GM18519 (cell line): Measurements from ENCODE around the gene PPP1CA.
"Not testable (repeated sequence)": the region's sequence is repeated elsewhere in the genome, so short reads cannot be mapped to it uniquely, and the experiment has no call there.

ENCODE experiments used
- ATAC-seq: cut with Tn5 transposase; IDR thresholded peaks from one replicate; pipeline ENCODE4 v1.9.1; 2021; ENCODE audit warnings: mild to moderate bottlenecking, moderate library complexity; ENCODE audit not compliant: unreplicated experiment, low FRiP score

PPP1CA gene

DNA sequence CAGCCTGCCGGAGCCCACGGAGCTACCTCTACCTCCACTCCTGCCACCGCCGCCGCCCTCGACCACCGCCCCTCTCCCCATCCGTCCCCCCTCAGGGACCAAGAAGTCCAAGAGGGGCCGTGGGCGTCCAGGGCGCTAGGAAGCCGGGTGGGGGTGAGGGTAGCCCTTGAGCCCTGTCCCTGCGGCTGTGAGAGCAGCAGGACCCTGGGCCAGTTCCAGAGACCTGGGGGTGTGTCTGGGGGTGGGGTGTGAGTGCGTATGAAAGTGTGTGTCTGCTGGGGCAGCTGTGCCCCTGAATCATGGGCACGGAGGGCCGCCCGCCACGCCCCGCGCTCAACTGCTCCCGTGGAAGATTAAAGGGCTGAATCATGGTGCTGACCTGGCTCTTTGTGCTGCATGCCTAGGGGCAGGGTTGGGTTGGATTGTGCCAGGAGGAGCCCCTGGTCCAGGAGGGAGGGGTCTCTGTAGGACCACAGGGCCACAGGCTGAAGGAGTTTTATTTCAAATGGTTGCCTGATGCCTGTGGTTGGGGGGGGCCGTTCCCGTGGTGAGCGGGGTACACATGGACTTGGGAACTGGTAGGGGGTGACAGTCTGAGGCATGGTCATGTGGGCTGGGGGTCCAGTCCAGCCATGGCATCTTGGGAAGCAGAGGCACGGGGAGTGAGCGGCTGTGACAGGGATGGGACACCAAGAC is 33.5 kb upstream of the PPP1CA start:
- no peak for ATAC-seq

DNA sequence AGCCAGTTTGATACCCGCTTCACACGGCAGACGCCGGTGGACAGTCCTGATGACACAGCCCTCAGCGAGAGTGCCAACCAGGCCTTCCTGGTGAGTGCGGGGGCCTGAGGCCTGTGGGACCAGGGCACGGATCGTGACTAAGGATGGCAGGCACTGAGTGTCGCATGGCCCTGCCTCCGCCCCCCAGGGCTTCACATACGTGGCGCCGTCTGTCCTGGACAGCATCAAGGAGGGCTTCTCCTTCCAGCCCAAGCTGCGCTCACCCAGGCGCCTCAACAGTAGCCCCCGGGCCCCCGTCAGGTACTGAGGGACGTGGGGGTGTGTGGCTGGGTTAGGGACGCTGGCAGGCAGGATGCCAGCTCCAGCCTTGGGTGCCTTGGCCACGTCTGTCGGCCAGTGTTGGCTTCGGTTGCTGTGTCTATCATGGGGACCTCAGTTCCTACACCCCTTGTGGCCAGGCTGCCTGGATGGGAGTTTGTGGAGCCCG is 32.8 kb upstream of the PPP1CA start:
- no peak for ATAC-seq

DNA sequence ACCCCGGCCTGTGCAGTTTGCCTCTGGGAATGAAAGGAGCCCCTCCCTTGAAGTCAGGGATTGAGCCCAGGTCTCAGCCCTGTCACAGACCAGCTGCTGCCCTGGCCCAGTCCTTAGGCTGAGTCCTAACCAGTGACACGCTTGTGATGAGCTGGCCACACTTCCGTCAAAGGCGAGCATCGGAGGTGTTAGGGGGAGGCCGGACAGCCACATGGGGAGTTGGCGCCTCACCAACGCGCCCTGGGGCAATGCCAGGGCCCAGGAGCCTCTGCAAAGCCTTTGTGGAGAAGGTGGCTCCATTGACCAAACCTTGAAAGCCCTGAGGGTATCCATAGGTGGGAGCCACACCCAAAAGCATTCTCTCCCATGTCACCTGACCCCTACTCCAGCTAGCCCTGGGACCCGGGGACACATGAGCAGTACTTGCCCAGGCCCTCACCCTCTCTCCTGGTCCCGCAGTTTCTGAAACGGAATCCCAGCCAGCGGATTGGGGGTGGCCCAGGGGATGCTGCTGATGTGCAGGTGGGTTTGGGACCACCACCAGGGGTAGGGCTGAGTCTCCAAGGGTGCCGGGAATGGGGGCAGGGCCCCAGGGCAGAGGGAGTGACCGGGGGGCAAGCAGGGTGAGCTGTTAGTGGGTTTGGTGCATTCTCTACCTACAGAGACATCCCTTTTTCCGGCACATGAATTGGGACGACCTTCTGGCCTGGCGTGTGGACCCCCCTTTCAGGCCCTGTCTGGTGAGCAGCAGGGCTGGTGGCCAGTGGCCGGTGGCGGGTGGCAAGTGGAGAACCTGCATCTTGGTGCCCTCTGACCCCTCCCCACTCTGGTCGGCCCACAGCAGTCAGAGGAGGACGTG is 32.1 kb upstream of the PPP1CA start:
- ATAC-seq = no peak

DNA sequence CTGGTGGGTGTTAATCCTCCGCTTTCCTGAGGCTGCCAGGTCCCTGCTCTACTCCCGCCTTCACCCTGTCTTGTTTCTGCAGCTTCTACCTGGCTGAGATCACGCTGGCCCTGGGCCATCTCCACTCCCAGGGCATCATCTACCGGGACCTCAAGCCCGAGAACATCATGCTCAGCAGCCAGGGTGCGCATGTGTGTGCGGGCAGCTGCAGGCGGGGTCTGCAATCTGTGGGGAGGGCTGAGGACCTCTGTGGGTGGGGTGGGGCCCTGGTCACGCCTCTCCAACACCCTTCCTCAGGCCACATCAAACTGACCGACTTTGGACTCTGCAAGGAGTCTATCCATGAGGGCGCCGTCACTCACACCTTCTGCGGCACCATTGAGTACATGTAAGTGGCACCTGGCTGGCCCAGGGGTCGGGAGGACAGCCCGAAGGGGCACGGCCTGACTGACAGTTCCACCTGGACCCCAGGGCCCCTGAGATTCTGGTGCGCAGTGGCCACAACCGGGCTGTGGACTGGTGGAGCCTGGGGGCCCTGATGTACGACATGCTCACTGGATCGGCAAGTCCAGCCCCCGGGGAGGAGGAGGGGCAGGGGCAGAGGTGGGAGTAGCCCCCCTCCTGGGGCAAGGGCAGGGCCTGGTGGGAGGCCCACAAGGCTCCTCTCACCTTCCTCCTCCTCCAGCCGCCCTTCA is 31.1 kb upstream of the PPP1CA start:
- no peak for ATAC-seq

DNA sequence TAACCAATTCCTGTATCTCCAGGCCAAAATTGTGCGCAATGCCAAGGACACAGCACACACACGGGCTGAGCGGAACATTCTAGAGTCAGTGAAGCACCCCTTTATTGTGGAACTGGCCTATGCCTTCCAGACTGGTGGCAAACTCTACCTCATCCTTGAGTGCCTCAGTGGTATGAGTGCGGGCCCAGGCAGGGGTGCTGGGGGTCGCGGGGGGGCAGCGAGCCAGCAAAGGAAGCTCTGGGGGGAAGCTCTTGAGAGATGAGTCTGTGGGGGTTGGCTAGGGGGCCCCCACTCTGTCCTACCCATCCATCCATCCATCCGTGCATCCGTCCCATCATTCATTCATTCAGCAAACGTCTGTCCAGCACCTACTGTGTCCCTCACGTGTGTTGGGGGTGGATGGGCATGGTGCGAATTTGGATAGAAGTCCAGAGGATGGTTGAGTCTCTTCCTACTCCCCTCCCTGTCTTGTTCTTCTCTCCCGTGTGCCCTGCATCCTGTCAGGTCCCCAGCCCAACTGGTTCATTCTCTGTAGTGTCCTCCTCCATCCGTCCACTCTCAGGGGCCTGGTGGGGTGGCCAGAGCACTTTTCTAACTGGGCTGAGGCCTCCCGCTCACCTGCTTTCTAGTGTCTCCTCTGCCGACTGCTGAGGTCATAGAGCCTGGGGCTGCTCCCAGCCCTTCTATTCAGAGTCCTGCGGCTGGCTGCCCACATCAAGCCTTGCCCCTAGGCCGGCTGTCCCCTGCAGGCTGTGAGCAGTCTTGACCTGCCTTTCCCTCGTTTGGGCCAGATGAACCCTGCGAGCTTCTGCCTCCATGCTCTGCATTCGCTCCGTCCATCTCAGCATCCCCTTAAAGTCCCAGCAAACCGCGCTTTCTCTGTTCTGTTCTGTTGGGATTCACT is 29.9 kb upstream of the PPP1CA start:
- ATAC-seq = no peak

DNA sequence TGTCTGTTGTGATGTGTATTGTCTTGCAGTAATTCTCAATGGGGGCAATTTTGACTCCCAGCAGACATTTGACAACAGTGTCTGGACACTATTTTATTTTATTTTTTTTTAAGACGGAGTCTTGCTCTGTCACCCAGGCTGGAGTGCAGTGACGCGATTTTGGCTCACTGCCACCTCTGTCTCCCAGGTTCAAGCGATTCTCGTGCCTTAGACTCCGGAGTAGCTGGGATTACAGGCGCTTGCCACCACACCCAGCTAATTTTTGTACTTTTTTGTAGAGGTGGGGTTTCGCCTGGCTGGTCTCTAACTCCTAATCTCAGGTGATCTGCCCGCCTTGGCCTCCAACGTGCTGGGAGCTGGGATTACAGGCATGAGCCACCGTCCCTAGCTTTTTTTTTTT is 28.1 kb upstream of the PPP1CA start:
- ATAC-seq = no peak

DNA sequence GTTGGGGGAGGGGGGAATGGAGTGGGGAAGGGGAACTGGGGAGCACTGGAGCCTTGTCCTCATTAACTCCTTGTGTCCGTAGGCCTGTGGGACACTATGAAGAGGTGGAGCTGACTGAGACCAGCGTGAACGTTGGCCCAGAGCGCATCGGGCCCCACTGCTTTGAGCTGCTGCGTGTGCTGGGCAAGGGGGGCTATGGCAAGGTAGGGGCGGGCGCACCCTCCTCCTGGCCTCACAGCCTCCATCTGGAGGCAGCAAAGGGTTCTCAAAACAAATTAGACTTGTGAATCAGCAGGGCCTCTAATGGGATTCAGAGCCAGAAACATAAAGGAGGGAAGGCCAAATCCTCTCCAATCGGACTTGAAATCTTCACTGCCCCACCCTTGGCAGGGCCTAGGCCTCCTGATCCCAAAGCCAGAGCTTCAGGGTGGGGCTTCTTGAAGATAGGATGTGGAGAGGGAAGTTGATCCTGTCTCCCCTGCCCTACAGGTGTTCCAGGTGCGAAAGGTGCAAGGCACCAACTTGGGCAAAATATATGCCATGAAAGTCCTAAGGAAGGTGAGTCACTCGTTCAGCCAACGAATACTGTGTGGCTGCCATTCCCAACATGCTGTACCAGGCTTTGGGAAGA is 27.5 kb upstream of the PPP1CA start:
- no peak for ATAC-seq

DNA sequence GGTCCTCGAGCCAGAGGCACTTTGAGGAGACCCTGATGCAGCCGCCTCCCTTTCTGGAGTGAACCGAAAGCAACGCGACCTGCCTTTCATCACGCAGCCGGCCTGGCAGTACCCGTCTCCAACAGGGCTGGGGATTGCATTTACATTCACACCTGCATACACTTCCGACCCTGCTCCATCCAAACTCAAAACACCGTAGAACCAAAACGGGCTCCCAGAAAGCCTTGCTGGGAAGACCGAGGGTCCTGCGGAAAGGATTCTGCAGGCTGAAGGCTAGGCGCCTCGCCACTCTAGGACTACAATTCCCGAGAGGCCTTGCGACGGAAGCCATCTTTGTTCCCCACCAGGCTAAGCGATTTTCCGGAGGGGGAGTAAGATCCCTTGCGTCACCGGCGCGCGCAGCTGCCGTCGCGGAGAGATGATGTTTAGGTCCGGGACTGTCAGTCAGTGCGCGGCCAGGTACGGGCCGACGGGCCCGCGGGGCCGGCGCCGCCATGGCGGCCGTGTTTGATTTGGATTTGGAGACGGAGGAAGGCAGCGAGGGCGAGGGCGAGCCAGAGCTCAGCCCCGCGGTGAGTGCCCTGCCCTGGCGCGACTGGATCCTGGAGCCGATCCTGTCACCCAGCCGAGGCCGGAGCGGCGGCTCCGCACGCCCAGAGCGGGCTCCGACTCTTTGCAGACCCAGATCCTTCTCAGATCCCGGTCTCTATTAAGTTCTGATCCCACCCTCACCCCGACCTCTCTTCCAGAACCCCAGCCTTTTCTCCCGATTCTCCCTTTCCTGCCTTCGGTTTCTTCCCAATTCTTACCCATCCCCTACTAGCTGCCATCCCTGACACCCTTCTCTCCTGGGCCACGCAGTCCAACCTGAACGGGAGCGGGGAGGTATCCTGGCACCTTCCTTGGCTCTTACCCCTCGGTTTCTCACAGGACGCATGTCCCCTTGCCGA is 26.7 kb upstream of the PPP1CA start, which contains the start of gene RPS6KB2:
RPS6KB2 (plus strand) TSS at position 443 of the 950 bp plus-strand sequence; CDS start at position 495, 52 bp downstream.
- ATAC-seq = peak; percentile 59

DNA sequence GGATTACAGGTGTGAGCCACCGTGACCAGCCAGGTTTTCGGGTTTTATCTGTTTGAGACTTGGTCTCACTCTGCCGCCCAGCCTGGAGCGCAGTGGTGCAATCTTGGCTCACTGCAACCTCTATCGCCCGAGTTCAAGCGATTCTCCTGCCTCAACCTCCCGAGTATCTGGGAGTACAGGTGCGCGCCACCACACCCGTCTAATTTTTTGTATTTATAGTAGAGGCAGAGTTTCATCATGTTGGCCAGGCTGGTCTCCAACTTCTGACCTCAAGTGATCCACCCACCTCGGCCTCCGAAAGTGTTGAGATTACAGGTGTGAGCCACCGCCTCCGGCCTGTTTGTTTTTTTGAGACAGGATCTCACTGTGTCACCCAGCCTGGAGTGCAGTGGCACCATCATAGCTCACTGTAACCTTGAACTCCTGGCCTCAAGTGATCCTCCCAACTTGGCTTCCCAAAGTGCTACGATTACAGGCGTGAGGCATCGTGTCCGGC is 25.8 kb upstream of the PPP1CA start:
- not testable (repeated sequence) for ATAC-seq

DNA sequence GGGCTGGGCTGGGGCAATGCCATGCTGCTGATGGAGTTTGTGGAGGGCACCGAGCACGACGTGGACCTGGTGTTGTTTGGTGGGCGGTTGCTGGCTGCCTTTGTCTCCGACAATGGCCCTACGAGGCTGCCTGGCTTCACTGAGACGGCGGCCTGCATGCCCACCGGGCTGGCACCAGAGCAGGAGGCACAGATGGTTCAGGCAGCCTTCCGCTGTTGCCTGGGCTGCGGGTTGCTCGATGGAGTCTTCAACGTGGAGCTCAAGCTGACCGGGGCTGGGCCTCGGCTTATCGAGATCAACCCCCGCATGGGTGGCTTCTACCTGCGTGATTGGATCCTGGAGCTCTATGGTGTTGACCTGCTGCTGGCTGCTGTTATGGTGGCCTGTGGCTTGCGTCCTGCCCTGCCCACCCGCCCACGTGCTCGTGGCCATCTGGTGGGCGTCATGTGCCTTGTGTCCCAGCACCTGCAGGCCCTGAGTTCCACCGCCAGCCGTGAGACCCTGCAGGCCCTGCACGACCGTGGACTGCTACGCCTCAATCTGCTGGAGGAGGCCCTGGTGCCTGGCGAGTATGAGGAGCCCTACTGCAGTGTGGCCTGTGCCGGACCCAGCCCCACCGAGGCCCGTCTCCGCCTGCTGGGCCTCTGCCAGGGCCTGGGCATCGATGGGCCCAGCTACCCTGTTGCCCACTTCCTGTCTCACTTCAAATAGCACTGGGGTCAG is 22.4 kb upstream of the PPP1CA start:
- no peak for ATAC-seq

DNA sequence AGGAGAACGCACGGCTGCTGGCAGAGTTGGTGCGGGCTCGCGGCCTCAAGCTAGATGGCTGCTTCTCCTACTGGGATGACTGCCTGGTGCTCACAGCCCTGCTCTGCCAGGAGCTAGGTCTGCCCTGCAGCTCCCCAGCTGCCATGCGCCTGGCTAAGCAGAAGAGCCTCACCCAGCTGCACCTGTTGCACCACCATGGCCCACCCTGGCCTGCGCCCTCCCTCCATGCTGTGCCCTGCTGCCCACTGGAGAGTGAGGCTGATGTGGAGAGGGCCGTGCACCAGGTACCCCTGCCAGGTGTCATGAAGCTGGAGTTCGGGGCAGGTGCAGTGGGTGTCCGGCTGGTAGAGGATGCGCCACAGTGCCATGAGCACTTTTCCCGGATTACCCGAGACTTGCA is 21.8 kb upstream of the PPP1CA start:
- ATAC-seq = no peak

DNA sequence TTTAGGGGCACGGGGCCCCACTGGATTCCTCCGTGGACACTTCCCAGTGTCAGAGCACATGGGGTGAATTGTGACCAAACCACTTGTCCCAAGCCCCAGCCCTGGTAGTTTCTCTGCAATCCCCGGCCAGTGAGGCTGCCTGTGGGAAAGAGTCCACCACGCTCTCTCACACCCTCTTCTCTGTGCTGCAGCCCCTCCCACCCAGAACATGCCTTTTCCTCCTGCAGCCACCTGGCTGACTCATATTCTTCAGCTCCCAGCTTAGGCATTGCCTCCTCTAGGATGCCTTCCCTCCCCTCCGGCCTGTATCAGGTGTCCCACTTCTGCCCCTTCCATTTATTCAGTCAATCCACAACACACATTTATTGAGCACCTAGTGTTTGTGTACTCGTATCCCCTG is 21.2 kb upstream of the PPP1CA start:
- ATAC-seq = no peak

DNA sequence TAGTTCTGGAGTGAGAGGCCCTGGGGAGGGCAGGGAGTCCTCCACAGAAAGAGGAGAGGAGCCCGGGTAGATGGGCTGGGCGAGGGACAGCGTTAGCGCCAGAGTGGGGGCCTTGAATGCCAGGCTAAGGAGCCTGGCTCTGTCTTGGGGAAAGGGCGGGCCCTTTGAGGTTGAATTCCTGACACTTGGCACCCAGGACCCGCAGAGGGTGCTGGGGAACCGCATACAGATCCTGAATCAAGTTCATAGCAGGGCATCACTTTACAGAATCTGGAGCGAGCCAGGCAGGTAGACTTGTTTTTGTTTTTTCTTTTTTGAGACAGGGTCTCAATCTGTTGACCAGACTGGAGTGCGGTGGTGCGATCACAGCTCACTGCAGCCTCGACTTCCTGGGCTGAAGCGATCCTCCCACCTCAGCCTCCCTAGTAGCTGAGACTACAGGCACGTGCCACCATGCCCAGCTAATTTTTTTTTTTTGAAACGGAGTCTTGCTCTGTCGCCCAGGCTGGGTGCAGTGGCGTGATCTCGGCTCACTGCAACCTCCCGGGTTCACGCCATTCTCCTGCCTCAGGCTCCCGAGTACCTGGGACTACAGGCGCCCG is 19.9 kb upstream of the PPP1CA start:
- no peak for ATAC-seq

DNA sequence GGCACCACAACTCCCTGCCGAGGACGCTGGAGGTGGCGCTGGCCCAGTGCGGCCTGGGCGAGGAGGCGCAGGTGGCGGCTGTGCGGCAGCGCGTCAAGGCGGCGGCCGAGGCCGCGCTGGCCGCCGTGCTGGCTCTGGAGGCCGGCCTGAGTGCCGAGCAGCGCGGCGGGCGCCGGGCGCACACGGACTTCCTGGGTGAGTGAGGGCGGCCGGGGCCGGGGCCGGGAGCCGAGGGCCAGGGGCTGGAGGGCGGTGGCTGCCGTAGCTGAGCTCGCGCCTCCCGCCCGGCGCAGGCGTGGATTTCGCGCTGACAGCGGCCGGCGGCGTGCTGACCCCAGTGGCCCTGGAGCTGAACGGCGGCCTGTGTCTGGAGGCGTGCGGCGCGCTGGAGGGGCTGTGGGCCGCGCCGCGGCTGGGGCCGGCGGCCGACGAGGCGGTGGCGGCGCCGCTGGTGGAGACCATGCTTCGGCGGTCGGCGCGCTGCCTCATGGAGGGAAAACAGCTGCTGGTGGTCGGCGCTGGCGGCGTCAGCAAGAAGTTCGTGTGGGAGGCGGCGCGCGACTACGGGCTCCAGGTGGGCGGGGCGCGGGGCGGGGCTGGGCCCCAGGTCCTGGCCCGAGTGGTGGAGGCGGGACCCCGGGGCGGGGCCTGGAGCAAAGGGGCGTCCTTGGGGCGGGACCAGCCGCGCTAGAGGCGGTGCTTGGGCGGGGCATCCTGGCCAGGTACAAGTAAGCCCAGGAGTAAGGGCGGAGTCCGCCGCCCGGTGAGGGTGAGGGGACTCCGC is 19.2 kb upstream of the PPP1CA start:
- no peak for ATAC-seq

DNA sequence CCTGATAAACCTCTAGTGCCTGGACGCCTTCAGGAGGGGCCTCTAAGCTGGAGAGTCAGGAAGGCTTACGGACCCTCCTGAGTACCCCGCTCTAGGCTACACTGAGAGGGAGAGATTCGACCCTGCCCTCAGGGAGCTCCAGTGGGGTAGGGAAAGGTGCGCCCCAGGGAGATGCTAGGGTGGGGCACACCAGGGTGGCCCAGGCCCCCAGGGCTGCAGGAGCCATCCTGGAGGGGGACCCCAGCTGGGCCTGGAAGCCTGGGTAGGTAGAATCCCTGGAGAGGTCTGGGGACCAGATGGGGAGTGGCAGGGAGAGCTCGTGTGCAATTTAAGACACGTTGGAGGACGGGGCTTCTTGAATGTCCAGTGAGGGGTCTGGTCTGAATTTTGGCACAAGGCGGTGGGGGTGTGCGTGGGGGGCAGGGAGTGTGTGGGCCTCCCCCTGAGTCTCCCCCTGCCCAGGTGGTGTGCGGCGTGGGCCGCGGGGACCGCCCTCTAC is 18.5 kb upstream of the PPP1CA start:
- ATAC-seq = no peak

DNA sequence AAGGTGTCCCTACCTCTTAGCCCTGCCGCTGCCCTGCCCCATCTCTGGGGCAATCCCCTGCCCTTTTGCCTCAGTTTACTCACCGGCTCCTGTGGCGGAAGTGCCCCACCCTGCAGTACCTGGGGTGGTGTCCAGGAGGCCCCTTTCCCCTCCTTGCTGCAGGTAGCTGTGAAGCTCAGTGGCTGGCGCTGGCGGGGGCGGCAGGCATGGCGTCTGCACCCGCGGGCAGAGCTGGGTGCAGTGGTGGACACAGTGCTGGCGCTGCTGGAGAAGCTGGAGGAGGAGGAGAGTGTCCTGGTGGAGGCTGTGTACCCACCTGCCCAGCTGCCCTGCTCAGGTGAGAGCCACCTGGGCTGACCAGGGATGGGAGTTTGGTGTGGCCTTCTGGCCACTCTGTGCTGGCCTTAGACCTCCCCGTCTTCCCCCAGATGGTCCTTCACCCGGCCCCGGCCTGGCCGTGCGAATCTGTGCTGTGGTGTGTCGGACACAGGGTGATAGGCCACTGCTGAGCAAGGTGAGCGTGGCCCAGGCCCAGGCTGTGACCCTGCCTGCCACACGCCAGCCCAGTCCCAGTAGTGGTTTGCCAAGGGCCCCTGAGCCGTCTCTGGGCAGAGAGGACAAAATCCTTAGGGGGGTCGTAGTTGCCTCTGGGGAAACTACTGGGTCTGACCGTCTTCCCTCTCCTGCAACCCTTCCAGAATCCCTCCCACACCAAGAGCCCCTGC is 17.8 kb upstream of the PPP1CA start:
- no peak for ATAC-seq
